ENCODE results near the gene HTR3D.

- TF ChIP-seq CTCF (IDR thresholded peaks at IDR 0.05) (no peak), POLR2A (IDR thresholded peaks at IDR 0.05) (no peak)
These were observed 6.3 kb downstream of the HTR3D start for GRCh38 chr3:184037816-184038215.

Measured in adrenal gland (tissue), 5 donors.